ENCODE measurements around the gene C1QTNF3.

GRCh38 chr5:34005681-34006080 is 37.3 kb downstream of the C1QTNF3 start:
- TF ChIP-seq CTCF (IDR thresholded peaks at IDR 0.05), result no peak
- no peak for TF ChIP-seq POLR2A (IDR thresholded peaks at IDR 0.05)
